ENCODE measurements around the gene HIVEP3. TPM values are rescaled to one million over a fixed set of nuclear protein-coding genes. Genes with fewer than 3 reads are reported as not detected.

The HIVEP3 gene
- total RNA-seq, 2 experiments from 2014 or later: 26.3 to 27.2 TPM

- ChIA-PET CTCF (interaction anchor here (2.0 kb wide), 1 partner anchor 286 kb away, joined by 4 read pairs; no protein-coding TSS in a partner anchor), POLR2A (no interaction called here)
These were observed 59.0 kb downstream of the HIVEP3 start for GRCh38 chr1:41859686-41860085.

- ChIA-PET CTCF (no interaction called here), POLR2A (no interaction called here)
These were observed 61.8 kb downstream of the HIVEP3 start for GRCh38 chr1:41856944-41857285.

- CTCF ChIA-PET: no interaction called here
These were observed 62.4 kb downstream of the HIVEP3 start for GRCh38 chr1:41856151-41856943.

GRCh38 chr1:41855713-41856112 is 63.0 kb downstream of the HIVEP3 start:
- POLR2A ChIA-PET: no interaction called here
- CTCF ChIA-PET: no interaction called here

More at GRCh38 chr1:41856151-41856943, 62.4 kb downstream of the HIVEP3 start:
- POLR2A ChIA-PET: no interaction called here

GRCh38 chr1:41853907-41854306 is 64.8 kb downstream of the HIVEP3 start:
- CTCF ChIA-PET: no interaction called here
- POLR2A ChIA-PET: no interaction called here

GRCh38 chr1:41852091-41852490 is 66.6 kb downstream of the HIVEP3 start:
- CTCF ChIA-PET: no interaction called here
- POLR2A ChIA-PET: no interaction called here

- POLR2A ChIA-PET: no interaction called here
- CTCF ChIA-PET: interaction anchor here (0.7 to 0.8 kb wide), 2 partner anchors 17 to 19 kb away, joined by 3 read pairs; no protein-coding TSS in a partner anchor
These were observed 67.1 kb downstream of the HIVEP3 start for GRCh38 chr1:41851589-41851988.

- CTCF ChIA-PET: no interaction called here
These were observed 68.7 kb downstream of the HIVEP3 start for GRCh38 chr1:41850029-41850428.

GRCh38 chr1:41849211-41849759 is 69.4 kb downstream of the HIVEP3 start:
- ChIA-PET POLR2A (no interaction called here), CTCF (no interaction called here)

More at GRCh38 chr1:41850029-41850428, 68.7 kb downstream of the HIVEP3 start:
- POLR2A ChIA-PET: no interaction called here

- CTCF ChIA-PET: interaction anchor here (0.7 kb wide), 1 partner anchor 299 kb away, joined by 3 read pairs; no protein-coding TSS in a partner anchor
- POLR2A ChIA-PET: no interaction called here
These were observed 70.3 kb downstream of the HIVEP3 start for GRCh38 chr1:41848216-41848952.

- CTCF ChIA-PET: no interaction called here
- POLR2A ChIA-PET: no interaction called here
These were observed 71.0 kb downstream of the HIVEP3 start for GRCh38 chr1:41847733-41848132.

- ChIA-PET CTCF (no interaction called here), POLR2A (no interaction called here)
These were observed 71.9 kb downstream of the HIVEP3 start for GRCh38 chr1:41846625-41847405.

- ChIA-PET CTCF (no interaction called here), POLR2A (no interaction called here)
These were observed 73.9 kb downstream of the HIVEP3 start for GRCh38 chr1:41844781-41845272.

GRCh38 chr1:41844255-41844654 is 74.5 kb downstream of the HIVEP3 start:
- CTCF ChIA-PET: no interaction called here
- POLR2A ChIA-PET: no interaction called here

- POLR2A ChIA-PET: no interaction called here
- CTCF ChIA-PET: no interaction called here
These were observed 75.5 kb downstream of the HIVEP3 start for GRCh38 chr1:41842993-41843755.

GRCh38 chr1:41842326-41842725 is 76.4 kb downstream of the HIVEP3 start:
- POLR2A ChIA-PET: no interaction called here
- CTCF ChIA-PET: no interaction called here

- CTCF ChIA-PET: no interaction called here
- POLR2A ChIA-PET: no interaction called here
These were observed 78.0 kb downstream of the HIVEP3 start for GRCh38 chr1:41840592-41841246.

- ChIA-PET POLR2A (no interaction called here), CTCF (no interaction called here)
These were observed 80.5 kb downstream of the HIVEP3 start for GRCh38 chr1:41838266-41838665.

GRCh38 chr1:41837691-41838090 is 81.0 kb downstream of the HIVEP3 start:
- POLR2A ChIA-PET: no interaction called here
- CTCF ChIA-PET: no interaction called here

Measured in activated CD8-positive, alpha-beta memory T cell treated with anti-CD3 and anti-CD28 coated beads for 36 hours (primary cell).